ENCODE measurements around the gene PRR20D. TPM values are rescaled to one million over a fixed set of nuclear protein-coding genes. Genes with fewer than 3 reads are reported as not detected.
"Not testable (repeated sequence)": the region's sequence is repeated elsewhere in the genome, so short reads cannot be mapped to it uniquely, and the experiment has no call there.

PRR20D gene

GRCh38 chr13:57166897-57167296 lies 6.5 kb downstream of the PRR20D start, which contains the start of gene PRR20E:
PRR20E (plus strand) TSS chr13:57167197; CDS start chr13:57167584, 387 bp downstream.
- H3K4ac ChIP-seq (ENCODE audit: low read length); H2AFZ ChIP-seq (ENCODE audit: low read length); H3K4me2 ChIP-seq (ENCODE audit: insufficient read depth, low read length, poor library complexity, severe bottlenecking); H2BK12ac ChIP-seq (ENCODE audit: low read length); H2AK5ac ChIP-seq (ENCODE audit: low read depth, low read length); H4K8ac ChIP-seq (ENCODE audit: low read depth, low read length); H3K4me3 ChIP-seq (ENCODE audit: low read length in 2 of 2); H2BK120ac ChIP-seq (ENCODE audit: low read depth, low read length); H4K91ac ChIP-seq (ENCODE audit: low read depth, low read length, poor library complexity); H3K9me3 ChIP-seq (replicated peaks in 1 of 2; ENCODE audit: control insufficient read depth in 2 of 2, insufficient read depth in 1 of 2, low read depth in 1 of 2, low read length in 2 of 2); H2BK15ac ChIP-seq (ENCODE audit: low read length); H2BK5ac ChIP-seq (ENCODE audit: low read length); H3K79me1 ChIP-seq (ENCODE audit: low read depth, low read length); H3K23ac ChIP-seq (ENCODE audit: low read depth, low read length, poor library complexity); H3K18ac ChIP-seq (ENCODE audit: low read length); H3K27ac ChIP-seq (replicated peaks; ENCODE audit: low read length); DNase-seq (ENCODE audit: low spot score); H3K14ac ChIP-seq (ENCODE audit: low read length); H3K27me3 ChIP-seq (ENCODE audit: control insufficient read depth in 3 of 3, insufficient read depth in 3 of 3, low read depth in 1 of 3, low read length in 3 of 3); H3K4me1 ChIP-seq (ENCODE audit: control insufficient read depth in 2 of 2, insufficient read depth in 1 of 2, low read depth in 1 of 2, low read length in 2 of 2); H3K9ac ChIP-seq (ENCODE audit: low read depth, low read length, poor library complexity); H3K36me3 ChIP-seq (replicated peaks in 1 of 2; ENCODE audit: control insufficient read depth in 2 of 2, insufficient read depth in 2 of 2, low read length in 2 of 2): not testable (repeated sequence)
- WGBS, 2 donors (ENCODE audit: extremely low coverage in 2 of 2, insufficient read length in 2 of 2, insufficient replicate concordance in 1 of 2), result no CpG with 5 or more reads among the region's 22 CpGs

GRCh38 chr13:57191667-57192066 lies 31.2 kb downstream of the PRR20D start:
- H3K36me3 ChIP-seq (replicated peaks in 1 of 2; ENCODE audit: control insufficient read depth in 2 of 2, insufficient read depth in 2 of 2, low read length in 2 of 2), result no peaks in the 10 kb centered on the region
- H2BK15ac ChIP-seq (ENCODE audit: low read length), result no peak overlapping the region
- H2BK5ac ChIP-seq (ENCODE audit: low read length), result no peak overlapping the region
- WGBS, 2 donors (ENCODE audit: extremely low coverage in 2 of 2, insufficient read length in 2 of 2, insufficient replicate concordance in 1 of 2), result no CpG with 5 or more reads among the region's 1 CpG
- DNase-seq (ENCODE audit: low spot score), result no peak
- H3K27me3 ChIP-seq (ENCODE audit: control insufficient read depth in 3 of 3, insufficient read depth in 3 of 3, low read depth in 1 of 3, low read length in 3 of 3), result no peaks in the 10 kb centered on the region
- no peak overlapping the region for H3K4me2 ChIP-seq (ENCODE audit: insufficient read depth, low read length, poor library complexity, severe bottlenecking)
- no peak overlapping the region for H3K4ac ChIP-seq (ENCODE audit: low read length)
- H3K4me1 ChIP-seq (ENCODE audit: control insufficient read depth in 2 of 2, insufficient read depth in 1 of 2, low read depth in 1 of 2, low read length in 2 of 2), result no peaks in the 10 kb centered on the region
- H3K79me1 ChIP-seq (ENCODE audit: low read depth, low read length), result no peaks in the 10 kb centered on the region
- H2AFZ ChIP-seq (ENCODE audit: low read length), result no peak overlapping the region
- no peak overlapping the region for H3K23ac ChIP-seq (ENCODE audit: low read depth, low read length, poor library complexity)
- H2AK5ac ChIP-seq (ENCODE audit: low read depth, low read length), result no peak overlapping the region
- H2BK120ac ChIP-seq (ENCODE audit: low read depth, low read length), result no peak overlapping the region
- H3K9ac ChIP-seq (ENCODE audit: low read depth, low read length, poor library complexity), result no peak overlapping the region
- no peak overlapping the region for H3K18ac ChIP-seq (ENCODE audit: low read length)
- no peak overlapping the region for H2BK12ac ChIP-seq (ENCODE audit: low read length)
- H3K4me3 ChIP-seq (ENCODE audit: low read length in 2 of 2), result no peak overlapping the region
- no peak overlapping the region for H3K27ac ChIP-seq (replicated peaks; ENCODE audit: low read length)
- no peaks in the 10 kb centered on the region for H3K9me3 ChIP-seq (replicated peaks in 1 of 2; ENCODE audit: control insufficient read depth in 2 of 2, insufficient read depth in 1 of 2, low read depth in 1 of 2, low read length in 2 of 2)
- no peak overlapping the region for H3K14ac ChIP-seq (ENCODE audit: low read length)
- no peak overlapping the region for H4K8ac ChIP-seq (ENCODE audit: low read depth, low read length)
- H4K91ac ChIP-seq (ENCODE audit: low read depth, low read length, poor library complexity), result no peak overlapping the region

GRCh38 chr13:57212989-57213388 lies 52.6 kb downstream of the PRR20D start:
- WGBS, 2 donors (ENCODE audit: extremely low coverage in 2 of 2, insufficient read length in 2 of 2, insufficient replicate concordance in 1 of 2), result no CpG with 5 or more reads among the region's 1 CpG
- no peak overlapping the region for H3K27ac ChIP-seq (replicated peaks; ENCODE audit: low read length)
- no peaks in the 10 kb centered on the region for H3K9me3 ChIP-seq (replicated peaks in 1 of 2; ENCODE audit: control insufficient read depth in 2 of 2, insufficient read depth in 1 of 2, low read depth in 1 of 2, low read length in 2 of 2)
- no peak overlapping the region for H3K14ac ChIP-seq (ENCODE audit: low read length)
- no peak for DNase-seq (ENCODE audit: low spot score)
- no peak overlapping the region for H4K8ac ChIP-seq (ENCODE audit: low read depth, low read length)
- H3K4me2 ChIP-seq (ENCODE audit: insufficient read depth, low read length, poor library complexity, severe bottlenecking), result no peak overlapping the region
- no peaks in the 10 kb centered on the region for H3K27me3 ChIP-seq (ENCODE audit: control insufficient read depth in 3 of 3, insufficient read depth in 3 of 3, low read depth in 1 of 3, low read length in 3 of 3)
- H3K79me1 ChIP-seq (ENCODE audit: low read depth, low read length), result no peaks in the 10 kb centered on the region
- H3K4me3 ChIP-seq (ENCODE audit: low read length in 2 of 2), result no peak overlapping the region
- H3K4me1 ChIP-seq (ENCODE audit: control insufficient read depth in 2 of 2, insufficient read depth in 1 of 2, low read depth in 1 of 2, low read length in 2 of 2), result no peaks in the 10 kb centered on the region
- H3K9ac ChIP-seq (ENCODE audit: low read depth, low read length, poor library complexity), result no peak overlapping the region
- H2AFZ ChIP-seq (ENCODE audit: low read length), result no peak overlapping the region
- H2BK5ac ChIP-seq (ENCODE audit: low read length), result no peak overlapping the region
- H3K18ac ChIP-seq (ENCODE audit: low read length), result no peak overlapping the region
- no peak overlapping the region for H2BK120ac ChIP-seq (ENCODE audit: low read depth, low read length)
- no peak overlapping the region for H4K91ac ChIP-seq (ENCODE audit: low read depth, low read length, poor library complexity)
- no peak overlapping the region for H2BK15ac ChIP-seq (ENCODE audit: low read length)
- no peak overlapping the region for H2AK5ac ChIP-seq (ENCODE audit: low read depth, low read length)
- H3K36me3 ChIP-seq (replicated peaks in 1 of 2; ENCODE audit: control insufficient read depth in 2 of 2, insufficient read depth in 2 of 2, low read length in 2 of 2), result no peaks in the 10 kb centered on the region
- H3K4ac ChIP-seq (ENCODE audit: low read length), result no peak overlapping the region
- no peak overlapping the region for H2BK12ac ChIP-seq (ENCODE audit: low read length)
- H3K23ac ChIP-seq (ENCODE audit: low read depth, low read length, poor library complexity), result no peak overlapping the region

Small RNAs within 50 kb of the gene (small RNA-seq; reads per million reads assigned to genes)
- not detected for gene PRR20FP (ENCODE audit: insufficient read depth)

Measured in neuronal stem cell (in vitro differentiated cells).